KG1 (cell line): ENCODE results near the gene TRIM61.
"Not testable (repeated sequence)": the region's sequence is repeated elsewhere in the genome, so short reads cannot be mapped to it uniquely, and the experiment has no call there.

Experiments used
- DNase-seq: peaks from one replicate; lab custom pipeline; 2025; lab: John Stamatoyannopoulos, UW

TRIM61 gene

DNA sequence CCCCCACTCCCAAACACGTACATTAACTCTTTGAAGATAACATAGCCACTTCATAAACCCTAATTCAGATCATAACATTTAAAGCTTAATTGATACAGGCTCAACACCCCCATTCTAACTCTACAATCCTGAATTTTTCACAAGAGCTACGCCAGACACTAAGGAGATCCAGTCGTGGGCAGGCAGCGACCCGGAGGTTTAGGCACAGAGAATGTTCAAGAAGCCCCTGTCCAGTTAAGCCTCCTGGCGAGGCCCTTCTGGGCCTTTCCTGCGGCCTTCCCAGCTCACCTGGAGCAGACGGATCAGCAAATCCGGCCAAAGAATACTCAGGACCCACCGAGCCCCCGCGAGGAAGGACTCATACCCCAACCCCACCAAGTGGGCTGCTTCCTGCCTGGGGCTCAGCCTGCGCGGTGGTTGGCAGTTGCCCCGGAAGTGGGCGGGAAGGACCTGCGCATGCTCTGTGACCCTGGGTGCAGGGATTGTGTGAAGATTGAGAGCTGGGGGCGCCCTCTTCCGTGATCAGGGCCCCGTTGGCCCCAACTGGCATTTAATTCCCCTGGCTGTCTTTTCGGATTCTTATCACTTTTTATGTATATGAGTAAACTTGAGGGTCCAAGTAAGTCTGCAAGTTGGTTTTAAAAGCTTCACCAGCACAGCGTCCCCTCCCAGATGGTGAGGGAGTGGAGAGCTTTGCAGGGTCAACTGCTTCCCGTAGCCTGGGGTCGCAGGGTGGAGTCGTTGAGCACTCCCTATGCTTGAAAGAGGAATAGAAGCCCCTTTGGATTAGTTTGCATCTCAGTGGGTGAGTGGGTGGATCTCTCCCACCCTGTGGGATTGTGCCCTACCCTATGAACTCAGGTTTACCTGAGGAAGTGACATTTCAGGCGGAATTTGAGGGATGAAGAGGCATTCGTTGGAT, at the start of gene TRIM61:
Gene TRIM61 (minus strand): TSS at position 415 of the 922 bp plus-strand sequence. CDS start 7,655 bp downstream, outside the sequence.
- no peak for DNase-seq

DNA sequence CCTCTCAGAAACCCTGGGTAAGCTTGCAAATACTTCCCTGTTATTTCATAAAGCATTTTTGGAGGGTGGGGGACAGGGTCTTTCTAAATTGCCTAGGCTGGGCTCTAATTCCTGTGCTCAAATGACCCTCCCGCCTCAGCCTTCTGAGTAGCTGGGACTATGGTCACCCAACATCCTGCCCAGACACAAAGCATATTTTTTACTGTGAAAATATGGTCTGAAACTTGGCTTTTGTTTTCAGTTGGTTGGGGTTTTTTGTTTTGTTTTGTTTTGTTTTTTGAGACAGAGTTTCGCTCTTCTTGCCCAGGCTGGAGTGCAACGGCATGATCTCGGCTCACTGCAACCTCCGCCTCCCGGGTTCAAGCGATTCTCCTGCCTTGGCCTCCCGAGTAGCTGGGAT, 48.3 kb upstream of the TRIM61 start:
- DNase-seq: not testable (repeated sequence)

DNA sequence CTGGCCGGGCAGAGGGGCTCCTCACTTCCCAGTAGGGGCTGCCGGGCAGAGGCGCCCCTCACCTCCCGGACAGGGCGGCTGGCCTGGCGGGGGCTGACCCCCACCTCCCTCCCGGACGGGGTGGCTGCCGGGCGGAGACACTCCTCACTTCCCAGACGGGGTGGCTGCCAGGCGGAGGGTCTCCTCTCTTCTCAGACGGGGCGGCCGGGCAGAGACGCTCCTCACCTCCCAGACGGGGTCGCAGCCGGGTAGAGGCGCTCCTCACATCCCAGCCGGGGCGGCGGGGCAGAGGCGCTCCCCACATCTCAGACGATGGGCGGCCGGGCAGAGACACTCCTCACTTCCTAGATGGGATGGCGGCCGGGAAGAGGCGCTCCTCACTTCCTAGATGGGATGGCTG, 42.5 kb upstream of the TRIM61 start:
- DNase-seq: not testable (repeated sequence)

DNA sequence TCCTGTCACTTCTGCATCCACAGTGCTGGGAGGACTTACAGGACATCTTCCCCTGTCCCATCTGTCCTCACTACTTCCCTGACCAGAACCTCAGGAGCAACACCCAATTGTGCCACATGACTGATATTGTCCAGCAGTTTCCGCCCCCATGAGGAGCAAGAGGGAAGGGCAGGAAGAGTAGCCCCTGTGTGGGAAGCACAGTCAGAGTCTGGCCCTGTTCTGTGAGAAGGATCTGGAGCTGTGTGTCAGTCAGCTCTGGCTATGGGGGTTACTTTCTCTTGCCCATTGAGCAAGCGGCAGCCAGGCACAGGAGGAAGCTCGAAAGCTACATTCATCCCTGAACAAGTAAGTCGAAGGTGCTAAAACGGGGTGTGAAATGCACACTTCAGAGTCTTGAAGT, 39.5 kb upstream of the TRIM61 start:
- no peak for DNase-seq

DNA sequence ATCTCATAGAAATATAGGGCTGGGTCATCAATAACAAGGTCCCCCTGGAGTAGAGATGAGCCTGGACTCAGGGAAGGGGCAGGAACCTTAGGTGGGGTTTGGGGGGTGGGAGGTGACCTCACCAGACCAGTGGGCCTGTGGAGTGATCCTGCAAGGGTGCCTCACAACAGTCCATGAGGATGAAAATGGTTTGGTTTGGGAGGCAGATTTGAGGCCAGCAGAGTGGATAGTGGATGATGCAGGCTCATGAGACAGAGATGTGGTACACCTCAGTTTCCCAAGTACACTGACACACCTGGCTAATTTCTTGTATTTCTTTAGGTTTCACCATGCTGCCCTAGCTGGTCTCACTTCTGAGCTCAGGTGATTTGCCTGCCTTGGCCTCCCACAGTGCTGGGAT, 36.2 kb upstream of the TRIM61 start:
- DNase-seq: no peak

DNA sequence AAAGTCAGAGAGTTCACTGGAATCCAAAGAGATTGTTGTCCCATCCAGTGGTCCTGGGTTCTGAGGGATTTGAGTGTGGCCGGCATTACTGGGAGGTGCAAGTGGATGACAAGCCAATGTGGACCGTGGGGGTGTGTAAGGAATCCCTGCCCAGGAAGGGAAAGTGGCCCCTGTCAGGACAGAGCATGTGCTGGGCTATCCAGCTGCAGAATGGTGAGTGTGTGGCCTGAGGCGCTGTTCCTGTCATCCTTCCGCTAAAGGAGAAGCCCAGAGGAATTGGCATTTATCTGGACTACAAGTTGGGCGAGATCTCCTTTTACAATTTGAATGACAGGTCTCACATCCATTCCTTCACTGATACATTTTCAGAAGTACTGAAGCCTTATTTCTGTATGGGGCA, 33.9 kb upstream of the TRIM61 start:
- no peak for DNase-seq

DNA sequence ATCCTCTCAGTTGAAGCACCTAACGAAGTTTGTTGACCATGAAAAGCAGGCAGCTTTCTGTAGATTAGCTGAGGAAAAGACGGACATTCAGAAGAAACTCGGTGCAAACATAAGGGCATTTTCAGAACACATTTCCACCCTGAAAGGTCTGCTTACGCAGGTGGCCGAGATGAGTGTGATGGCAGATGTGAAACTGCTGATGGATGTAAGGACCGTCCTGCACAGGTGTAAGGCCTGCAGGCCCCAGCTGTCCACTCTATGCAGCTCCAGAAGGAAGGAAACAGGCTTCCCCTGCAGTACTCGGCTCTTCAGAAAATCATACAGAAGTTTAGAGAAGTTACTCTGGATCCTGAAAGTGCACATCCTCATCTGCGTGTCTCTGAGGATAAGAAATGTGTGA, 33.5 kb upstream of the TRIM61 start:
- no peak for DNase-seq

DNA sequence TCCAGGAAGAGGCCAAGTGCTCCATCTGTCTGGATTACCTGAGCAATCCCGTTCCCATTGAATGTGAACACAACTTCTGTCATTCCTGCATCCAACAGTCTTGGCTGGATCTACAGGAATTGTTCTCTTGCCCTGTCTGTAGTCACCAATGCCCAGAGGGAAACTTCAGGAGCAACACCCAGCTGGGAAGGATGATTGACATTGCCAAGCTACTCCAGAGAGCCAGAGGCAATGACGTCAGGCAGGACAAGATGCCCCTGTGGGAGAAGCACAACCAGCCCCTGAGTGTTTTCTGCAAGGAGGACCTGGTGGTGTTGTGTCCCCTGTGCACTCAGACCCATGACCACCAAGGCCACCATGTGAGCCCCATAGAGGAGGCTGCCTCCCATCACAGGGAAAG, 33.0 kb upstream of the TRIM61 start:
- DNase-seq: no peak

DNA sequence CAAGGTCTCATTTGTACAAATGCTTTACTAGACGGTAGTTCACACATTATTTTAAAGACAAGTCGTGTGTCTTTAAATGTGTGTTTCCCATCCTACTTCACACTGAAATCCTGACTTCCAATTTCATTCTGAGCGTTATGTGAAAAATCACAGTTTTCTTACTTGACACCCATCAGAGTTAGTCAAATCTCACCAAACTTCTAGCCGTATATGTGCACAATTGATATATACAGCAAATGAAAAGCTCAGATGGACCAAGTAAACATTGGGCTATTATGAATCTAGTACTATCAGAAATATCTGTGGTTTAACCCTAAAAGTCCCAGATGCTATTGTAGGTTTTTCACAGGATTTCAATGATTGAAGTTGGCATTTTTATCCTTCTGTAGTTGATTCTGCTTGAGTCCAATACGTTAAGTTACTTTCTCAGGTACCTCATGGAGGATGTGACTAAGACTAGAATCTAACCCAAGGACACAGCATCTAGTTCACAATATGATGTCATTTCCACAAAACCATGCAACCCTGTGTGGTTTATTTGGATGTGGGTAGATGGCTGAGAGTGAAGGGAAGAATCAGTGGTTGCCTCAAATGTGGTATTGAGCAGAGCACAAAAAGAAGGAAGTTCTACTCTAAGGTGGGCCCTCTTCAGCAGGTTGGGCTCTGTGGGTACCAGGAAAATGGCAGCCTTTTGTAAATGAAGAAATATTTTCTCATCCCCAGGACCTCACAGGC, 32.2 kb upstream of the TRIM61 start:
- no peak for DNase-seq

DNA sequence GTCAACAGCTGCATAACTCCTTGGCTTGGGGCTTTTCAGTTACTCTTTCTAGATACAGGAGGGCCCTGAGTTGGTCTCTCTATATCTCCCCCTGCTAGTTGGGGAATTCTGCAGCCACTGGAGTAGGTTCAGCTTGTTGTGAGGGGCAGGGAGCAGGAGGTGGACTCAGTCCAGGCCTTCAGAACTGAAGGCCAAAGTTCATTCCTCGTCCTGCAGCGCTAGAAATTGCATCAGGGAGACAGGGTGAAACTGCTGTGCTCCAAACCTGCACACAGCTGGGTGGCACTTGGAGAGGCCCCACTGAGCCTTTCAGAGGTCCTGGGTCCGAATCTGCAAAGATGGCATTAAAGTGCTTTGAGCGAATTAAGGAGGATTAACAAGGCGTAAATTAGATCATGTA, 29.4 kb upstream of the TRIM61 start:
- DNase-seq: no peak

DNA sequence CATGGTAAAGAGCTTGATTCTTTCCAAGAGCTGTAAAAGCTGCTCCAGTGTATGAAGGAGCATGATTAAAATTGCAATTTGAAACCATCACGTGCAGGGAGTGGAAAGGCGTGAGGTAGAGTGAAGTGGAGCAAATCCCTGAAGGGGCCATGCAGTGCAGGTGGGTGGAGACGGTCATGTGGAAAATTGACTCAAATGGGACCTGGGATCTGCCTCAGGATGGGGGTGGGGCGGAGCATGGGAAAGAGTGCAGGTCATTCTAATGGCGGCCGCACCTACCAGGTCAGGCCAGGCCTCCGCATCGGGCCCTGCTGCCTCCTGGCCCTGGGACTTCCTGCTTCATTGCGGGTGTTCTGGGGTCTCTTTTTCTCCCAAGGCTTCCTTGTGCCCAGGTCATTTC, 29.0 kb upstream of the TRIM61 start:
- no peak for DNase-seq

DNA sequence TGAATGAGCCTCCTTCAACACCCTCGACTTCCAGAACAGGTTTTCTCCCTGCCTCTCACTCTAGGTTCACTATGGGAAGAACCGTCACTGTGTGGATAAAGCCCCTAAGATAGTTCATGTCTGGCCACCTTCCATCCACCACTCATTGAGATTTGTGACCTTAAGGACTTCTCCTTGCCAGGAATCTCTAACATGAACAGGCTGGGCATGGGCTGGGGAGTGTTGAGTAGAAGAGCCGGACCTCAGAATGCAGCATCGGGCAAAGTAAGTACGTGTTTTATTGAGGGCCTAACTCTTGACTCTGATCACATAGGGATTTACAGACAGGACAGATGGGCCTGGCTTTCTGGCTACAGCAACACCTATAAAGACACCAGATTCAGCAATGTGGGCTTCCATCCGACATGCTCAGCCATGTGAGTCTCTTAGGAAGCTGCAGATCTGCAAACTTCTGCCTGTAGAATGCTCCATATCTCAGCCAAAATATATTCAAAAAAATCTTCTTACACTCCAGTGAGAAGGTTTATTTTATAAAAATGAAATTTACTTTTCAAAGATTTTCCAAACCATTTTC, 28.0 kb upstream of the TRIM61 start:
- no peak for DNase-seq

DNA sequence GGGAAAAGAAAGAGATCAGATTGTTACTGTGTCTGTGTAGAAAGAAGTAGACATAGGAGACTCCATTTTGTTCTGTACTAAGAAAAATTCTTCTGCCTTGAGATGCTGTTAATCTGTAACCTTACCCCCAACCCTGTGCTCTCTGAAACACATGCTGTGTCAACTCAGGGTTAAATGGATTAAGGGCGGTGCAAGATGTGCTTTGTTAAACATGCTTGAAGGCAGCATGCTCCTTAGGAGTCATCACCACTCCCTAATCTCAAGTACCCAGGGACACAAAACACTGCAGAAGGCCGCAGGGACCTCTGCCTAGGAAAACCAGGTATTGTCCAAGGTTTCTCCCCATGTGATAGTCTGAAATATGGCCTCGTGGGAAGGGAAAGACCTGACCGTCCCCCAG, 24.5 kb upstream of the TRIM61 start:
- not testable (repeated sequence) for DNase-seq

DNA sequence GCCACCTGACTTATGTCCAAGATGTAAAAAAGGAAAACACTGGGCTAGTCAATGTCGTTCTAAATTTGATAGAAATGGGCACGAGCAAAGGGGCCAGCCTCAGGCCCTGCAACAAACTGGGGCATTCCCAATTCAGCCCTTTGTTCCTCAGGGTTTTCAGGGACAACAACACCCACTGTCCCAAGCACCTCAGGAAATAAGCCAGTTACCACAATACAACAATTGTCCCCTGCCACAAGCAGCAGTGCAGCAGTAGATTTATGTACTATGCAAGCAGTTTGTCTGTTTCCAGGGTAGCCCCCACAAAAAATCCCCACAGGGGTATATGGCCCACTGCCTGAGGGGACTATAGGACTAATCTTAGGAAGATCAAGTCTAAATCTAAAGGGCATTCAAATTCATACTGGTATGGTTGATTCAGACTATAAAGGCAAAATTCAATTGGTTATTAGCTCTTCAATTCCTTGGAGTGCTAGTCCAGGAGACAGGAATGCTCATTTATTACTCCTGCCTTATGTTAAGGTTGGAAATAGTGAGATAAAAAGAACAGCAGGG, 21.1 kb upstream of the TRIM61 start:
- not testable (repeated sequence) for DNase-seq

DNA sequence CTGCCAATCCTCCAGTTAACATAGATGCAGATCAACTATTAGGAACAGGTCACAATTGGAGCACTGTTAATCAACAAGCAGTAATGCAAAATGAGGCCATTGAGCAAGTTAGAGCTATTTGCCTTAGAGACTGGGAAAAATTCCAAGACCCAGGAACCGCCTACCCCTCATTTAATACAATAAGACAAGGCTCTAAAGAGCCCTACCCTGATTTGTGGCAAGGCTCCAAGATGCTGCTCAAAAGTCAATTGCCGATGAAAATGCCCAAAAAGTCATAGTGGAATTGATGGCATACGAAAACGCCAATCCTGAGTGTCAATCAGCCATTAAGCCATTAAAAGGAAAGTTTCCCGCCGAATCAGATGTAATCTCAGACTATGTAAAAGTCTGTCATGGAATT, 20.5 kb upstream of the TRIM61 start:
- no peak for DNase-seq

DNA sequence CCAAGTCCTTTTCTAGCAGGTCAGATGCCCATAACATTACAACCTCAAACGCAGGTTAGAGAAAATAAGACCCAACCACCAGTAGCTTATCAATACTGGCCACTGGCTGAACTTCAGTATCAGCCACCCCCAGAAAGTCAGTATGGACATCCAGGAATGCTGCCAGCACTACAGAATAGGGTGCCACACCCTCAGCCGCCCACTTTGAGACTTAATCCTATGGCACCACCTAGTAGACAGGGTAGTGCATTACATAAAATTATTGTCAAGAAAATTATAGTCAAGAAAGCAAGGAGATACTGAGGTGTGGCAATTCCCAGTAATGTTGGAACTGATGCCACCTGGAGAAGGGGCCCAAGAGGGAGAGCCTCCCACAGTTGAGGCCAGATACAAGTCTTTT, 19.9 kb upstream of the TRIM61 start:
- DNase-seq: no peak

DNA sequence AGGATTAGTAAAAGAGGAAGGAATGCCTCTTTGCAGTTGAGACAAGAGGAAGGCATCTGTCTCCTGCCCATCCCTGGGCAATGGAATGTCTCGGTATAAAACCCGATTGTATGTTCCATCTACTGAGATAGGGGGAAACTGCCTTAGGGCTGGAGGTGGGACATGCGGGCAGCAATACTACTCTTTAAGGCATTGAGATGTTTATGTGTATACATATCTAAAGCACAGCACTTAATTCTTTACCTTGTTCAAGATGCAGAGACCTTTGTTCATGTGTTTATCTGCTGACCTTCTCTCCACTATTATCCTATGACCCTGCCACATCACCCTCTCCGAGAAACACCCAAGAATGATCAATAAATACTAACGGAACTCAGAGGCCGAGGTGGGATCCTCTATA, 18.7 kb upstream of the TRIM61 start:
- DNase-seq: not testable (repeated sequence)

DNA sequence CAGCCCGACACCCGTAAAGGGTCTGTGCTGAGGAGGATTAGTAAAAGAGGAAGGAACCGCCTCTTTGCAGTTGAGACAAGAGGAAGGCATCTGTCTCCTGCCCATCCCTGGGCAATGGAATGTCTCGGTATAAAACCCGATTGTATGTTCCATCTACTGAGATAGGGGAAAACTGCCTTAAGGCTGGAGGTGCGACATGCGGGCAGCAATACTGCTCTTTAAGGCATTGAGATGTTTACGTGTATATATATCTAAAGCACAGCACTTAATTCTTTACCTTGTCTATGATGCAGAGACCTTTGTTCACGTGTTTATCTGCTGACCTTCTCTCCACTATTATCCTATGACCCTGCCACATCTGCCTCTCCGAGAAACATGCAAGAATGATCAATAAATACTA, 13.3 kb upstream of the TRIM61 start:
- DNase-seq: not testable (repeated sequence)

DNA sequence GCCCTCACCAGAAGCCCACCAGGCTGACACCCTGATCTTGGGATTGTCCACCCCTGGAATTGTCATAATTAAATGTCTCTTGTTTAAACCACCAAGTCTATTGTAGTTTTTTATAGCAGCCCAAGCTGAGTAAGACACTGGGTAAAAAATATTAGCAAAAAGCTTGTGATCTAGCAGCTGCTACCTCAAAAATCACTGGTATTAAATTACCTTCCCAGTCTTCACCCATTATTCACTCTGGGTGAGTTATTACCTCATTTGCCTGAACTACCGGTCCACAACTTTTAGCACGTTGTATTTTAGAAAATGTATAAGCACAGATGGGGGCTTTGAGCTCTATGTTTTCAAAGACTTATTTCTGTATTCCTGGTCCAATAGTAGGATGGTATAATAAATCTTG, 12.0 kb upstream of the TRIM61 start:
- DNase-seq: no peak

DNA sequence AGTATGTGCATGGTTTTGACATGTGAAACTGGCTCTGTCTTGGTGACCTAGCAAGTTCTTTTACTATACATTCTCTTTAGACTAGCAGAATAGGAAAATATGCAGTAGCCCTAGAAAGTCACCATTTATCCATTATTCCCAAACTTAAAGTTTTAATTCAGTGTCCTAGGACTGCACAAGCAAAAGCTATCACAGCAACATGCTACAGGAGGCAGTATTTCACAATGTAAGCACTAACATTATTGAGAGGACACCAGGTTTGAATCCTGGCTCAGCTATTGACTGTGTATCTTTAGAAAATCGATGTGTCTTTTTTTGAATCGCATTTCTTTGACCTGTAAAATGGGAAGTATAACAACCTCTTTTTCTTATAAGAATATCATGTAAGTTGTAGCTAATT, 5.5 kb downstream of the TRIM61 start:
- DNase-seq: not testable (repeated sequence)

DNA sequence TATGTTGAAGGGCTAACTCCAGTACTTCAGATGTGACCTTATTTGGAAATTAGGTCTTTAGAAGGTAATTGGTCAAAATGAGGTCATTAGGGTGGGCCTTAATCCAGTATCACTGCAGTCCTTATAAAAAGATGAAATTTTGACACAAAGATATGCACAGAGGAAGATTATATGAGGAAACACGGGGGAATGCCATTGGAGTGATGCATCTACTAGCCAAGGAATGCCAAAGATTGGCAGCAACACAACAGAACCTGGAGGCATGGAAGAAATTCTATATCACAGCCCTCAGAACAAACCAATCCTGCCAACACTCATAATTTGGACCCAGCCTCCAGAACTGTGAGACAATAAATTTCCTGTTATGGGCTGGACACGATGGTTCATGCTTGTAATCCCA, 17.6 kb downstream of the TRIM61 start:
- no peak for DNase-seq

DNA sequence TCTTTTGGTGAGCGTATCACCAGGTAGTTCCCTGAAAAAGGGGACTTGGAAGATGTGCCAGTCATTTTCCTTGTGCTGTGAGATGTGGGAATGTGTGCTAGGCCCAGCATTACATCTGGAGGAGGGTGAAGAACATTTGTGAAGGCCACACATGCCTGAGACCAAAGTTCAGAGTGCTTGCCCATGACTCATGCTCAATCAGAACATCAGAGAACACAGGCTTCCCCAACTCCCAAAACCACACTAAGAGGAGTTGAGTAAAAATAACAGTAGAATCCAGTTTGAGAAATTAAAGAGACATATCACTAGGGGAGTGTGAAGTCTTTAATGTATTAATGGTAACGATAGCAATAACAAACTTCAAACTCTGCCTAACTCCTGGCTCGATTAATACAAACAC, 18.0 kb downstream of the TRIM61 start:
- DNase-seq: not testable (repeated sequence)
